ENCODE results near the gene LRP2.

The LRP2 gene

GRCh38 chr2:169116327-169116726 lies 246.0 kb downstream of the LRP2 start:
- peak in 1 of 2 donors; percentile 25 for DNase-seq

- peak; percentile 79 to 83 for DNase-seq
Observed at GRCh38 chr2:169114056-169114455, 248.3 kb downstream of the LRP2 start.

DNA sequence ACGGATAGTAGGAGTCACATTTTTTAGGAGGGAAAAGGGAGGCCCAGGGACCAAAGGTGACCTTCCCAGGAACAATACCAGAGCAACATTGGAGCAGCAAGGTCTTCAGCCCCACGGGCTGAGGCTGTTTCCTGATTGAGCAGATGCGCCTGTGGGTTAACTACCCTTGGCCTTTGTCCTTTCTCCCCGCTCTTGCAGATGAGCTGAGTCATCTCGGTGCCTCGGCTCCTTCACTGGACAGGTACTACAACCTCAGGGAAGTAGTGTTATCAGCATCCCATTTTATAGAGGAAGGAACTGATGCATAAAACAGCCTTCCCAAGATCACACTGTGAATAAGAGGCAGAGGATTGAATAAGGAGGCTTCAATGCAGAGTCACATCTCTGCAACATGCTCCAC lies 249.5 kb downstream of the LRP2 start:
- DNase-seq, result no peak

DNA sequence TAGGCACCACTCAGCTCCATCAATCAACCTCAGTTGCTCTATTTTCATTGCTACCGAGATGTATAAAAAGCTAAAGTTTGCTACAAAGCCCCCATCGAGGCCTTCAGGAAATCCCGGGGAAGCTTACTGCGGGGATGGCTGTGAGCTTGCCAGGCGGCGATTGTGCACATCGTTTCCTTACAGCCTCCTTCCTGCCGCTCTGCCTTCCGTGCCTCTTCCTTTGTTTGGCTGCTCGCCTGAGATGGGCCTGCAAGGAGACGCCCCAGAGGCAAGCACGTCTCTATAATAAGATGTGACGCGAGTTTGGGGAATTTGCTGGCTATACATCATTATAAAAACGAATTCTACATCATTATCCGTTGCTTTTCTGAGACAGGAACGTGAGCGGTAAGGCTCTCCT lies 251.4 kb downstream of the LRP2 start:
- no peak for DNase-seq

- no peak for DNase-seq
Observed at GRCh38 chr2:169110419-169110818, 251.9 kb downstream of the LRP2 start.

DNA sequence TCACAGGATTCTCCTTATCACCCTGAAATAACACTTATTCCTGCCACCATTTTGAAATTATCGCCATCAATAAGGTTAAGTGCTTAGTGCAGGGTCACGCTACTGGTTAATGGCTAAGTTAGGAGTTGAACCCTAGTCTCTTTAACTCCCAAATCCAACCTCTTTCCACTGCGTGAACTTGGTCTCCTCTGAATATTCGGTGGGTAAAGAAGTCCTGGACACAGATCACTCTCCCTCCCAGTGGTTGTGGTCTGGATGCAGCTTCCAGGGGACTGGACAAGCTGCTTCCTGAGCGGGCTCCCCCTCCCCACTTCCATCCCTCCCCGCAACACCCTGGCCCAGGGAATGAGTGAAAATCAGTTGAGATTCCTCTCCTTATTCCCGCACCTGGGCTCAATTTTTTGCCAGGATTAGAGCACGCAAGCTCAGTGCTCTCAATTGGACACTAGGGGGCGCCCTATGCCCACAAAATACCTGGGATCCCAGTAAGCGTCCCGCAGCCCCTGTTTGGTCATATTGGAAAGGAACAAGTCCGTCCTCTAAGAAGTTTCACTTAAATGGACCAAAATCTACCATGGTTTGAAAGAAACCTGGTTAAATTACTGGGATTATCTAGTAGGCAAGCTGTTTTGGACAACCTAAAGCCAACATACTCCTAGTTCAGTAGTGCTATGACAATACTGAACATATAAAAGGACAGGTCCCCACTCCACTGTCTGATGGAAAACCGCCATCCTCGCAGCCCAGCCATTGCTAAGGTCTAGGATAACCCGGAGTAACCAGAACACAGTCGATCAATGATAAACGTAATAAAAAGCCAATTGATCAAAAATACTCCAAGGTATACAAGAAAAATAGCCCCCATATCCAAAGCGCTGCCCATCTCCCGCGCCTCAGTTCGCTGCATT lies 252.6 kb downstream of the LRP2 start:
- DNase-seq, result peak; percentile 55 to 89

DNA sequence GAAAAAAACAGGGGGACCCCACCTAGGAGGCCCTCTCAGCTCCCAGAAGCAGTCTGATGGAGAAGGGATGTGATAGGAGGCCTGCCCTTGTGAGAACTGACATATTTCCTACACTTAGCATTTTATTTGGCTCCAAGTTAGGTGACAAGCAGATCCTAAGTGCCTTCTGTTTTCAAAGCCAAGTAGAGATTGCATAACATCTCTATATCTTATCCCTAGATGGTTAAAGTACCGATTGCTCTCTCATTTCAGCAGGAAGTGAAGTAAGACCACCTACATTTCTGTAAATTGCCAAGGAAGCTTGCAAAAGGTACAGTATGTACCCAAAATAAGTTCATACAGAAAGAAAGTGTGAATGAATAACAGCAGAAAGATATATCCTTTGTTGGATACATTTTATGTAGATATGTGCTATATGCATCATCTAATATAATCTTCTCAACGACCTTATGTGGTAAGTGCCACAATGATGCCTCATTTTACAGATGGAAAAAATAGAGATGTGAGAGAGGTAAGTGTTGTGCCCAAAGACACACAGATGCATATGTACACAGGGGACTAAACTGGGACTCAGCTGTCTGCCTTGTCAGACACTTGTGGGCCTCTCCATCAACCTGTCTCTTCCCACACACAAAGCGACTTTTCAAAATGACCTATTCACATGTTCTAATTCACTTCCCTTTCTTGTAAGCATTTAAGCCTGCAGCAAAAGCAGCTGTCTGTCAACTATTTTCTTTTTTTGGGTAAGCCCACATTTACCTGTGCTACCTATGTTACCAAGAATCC lies 254.0 kb downstream of the LRP2 start:
- DNase-seq, result no peak

DNA sequence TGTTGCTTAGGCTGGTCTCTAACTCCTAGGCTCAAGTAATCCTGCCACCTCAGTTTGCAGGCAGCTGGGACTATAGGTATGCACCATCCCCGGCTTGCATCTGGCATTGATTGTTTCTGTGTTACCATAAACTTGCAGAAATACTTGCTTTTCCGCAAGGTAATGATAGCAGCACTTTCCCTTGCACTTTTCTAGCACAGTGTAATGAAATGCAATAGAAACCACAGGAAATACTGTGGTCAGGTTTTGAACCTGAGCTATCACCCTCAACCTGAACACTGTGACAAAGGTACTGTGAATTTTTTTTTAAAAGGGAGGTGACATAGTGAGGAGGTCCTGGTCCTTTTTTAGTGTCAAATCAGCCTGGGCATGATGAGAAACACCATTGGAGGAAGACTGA lies 254.7 kb downstream of the LRP2 start:
- no peak for DNase-seq

DNA sequence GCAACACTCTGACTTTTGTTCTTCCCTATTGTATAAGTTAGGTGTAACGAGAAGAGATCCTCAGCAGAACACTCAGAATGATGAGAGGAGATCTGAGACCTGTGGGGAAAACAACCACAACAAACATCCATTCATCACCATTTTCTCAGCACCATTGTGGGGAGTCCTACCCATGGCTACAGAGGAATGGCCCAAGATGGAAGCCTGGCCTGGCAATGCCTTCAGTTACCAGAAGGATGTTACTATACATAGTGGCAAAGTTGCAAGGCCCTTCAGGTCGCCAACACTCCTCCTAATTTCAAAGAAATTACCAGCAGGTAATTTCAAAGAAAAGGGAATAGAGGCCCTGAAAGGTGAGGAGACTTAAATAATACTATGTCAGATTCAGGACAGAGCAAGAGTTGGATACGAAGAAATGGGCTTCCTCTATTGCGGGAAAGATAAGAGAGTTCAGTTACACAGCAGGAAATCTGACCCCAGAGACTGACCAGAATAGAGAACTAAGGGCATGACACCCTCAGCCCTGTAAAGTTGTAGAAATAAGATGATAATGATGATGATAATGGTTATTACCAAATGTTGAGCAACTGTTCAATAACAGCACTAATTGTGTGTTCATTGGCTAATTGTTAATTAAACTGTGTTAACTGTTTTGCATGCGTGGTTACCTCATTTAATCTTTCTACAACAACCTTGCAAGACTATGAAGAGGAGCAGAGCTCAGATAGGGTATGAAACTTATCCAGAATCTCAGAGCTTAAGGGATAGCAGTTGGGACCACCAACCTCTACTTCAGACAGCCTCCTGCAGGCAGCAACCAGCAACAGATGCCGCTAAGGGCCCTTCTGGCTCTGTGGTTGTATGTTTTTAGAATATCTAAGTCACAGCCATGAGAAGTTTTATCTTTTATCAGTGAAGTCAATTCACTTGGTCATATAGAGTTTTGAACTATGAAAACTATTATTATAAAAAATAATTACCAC lies 255.5 kb downstream of the LRP2 start:
- peak in 1 of 2 donors; percentile 30 for DNase-seq

GRCh38 chr2:169106134-169106533 lies 256.2 kb downstream of the LRP2 start:
- DNase-seq, result no peak

- DNase-seq, result no peak
Observed at GRCh38 chr2:169105476-169105875, 256.9 kb downstream of the LRP2 start.

DNA sequence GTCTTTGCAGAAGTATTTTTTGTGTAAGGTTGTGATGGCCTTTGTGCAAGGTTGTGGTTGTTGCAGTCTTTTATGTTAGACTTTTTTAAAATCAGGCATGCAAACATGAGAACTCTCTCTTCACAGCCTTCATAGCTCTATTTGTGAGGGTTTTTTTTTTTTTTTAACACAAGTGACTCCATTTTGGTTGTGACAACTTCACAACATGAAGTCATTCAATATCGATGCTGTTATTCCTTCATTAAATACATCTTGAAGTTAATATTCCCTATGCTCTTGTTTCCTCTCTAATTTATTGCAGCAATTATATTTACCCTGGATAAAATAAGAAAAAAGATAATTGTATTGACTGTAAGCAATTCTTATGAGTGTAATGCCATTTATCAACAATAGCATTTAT lies 257.5 kb downstream of the LRP2 start:
- no peak for DNase-seq

DNA sequence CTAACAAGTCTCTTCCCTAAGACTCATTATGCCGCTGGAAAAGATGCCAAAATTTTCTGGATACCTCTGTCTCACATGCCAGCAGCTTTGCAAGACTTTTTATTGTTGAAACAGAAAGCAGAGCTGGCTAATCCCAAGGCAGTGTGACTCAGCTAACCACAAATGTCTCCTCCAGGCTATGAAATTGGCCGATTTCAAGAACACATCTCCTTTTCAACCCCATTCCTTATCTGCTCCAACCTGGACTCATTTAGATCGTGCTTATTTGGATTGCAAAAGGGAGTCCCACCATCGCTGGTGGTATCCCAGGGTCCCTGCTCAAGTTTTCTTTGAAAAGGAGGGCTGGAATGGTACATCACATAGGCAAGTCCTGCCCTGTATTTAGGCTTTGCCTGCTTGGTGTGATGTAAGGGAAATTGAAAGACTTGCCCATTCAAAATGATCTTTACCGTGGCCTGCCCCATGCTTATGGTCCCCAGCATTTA lies 266.7 kb downstream of the LRP2 start:
- DNase-seq, result peak; percentile 64 to 70

DNA sequence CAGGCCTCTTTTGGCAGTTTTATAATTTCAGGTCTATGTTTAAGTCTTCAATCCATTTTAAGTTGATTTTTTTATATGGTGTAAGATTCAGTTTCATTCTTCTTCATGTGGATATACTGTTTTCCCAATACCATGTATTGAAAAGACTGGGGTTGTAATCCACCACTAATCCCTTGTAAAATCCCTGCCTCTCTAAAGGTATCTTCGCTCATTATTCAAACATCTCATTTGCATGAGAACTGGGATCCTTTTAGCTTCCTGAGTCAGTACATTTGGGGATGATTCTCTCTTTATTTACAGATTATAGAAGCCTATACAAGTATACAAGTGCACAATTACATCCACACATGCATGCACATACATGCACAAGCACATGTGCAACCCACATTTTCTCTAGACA lies 267.7 kb downstream of the LRP2 start:
- DNase-seq, result no peak

- DNase-seq, result no peak
Observed at GRCh38 chr2:169093535-169093934, 268.8 kb downstream of the LRP2 start.

DNA sequence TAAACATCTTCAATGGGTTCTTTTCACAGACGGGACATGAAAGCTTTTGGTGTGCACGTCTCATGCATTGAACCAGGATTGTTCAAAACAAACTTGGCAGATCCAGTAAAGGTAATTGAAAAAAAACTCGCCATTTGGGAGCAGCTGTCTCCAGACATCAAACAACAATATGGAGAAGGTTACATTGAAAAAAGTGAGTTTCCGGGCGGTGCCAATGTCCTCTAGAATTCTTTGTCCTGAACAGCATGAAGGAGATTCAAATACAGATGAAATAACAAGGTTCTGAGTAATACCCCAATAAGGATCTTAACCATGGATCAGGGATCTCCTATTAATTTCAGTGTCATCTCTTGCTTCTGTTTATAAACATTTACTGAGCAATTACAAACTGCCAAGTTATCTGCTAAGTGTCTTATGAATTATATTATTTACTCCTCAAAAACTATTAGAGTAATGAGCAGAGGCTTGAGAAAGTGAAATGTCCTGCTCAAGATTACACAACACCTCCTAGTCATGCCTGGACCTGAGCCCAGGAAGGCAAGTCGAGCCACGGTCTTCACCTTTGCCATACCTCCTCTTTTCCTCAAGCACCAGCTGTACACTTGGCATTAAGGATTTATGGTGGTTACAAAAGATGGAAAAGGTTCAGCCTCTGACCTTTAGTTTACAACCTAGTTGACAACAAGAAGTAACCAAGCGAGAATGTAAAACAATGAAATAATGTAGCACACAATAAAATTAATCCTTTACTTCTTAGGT lies 270.4 kb downstream of the LRP2 start:
- no peak for DNase-seq

- no peak for DNase-seq
Observed at GRCh38 chr2:169091256-169091655, 271.1 kb downstream of the LRP2 start.

GRCh38 chr2:169090133-169090820 lies 272.1 kb downstream of the LRP2 start:
- DNase-seq, result peak; percentile 66 to 80

GRCh38 chr2:169089182-169089581 lies 273.2 kb downstream of the LRP2 start:
- no peak for DNase-seq

DNA sequence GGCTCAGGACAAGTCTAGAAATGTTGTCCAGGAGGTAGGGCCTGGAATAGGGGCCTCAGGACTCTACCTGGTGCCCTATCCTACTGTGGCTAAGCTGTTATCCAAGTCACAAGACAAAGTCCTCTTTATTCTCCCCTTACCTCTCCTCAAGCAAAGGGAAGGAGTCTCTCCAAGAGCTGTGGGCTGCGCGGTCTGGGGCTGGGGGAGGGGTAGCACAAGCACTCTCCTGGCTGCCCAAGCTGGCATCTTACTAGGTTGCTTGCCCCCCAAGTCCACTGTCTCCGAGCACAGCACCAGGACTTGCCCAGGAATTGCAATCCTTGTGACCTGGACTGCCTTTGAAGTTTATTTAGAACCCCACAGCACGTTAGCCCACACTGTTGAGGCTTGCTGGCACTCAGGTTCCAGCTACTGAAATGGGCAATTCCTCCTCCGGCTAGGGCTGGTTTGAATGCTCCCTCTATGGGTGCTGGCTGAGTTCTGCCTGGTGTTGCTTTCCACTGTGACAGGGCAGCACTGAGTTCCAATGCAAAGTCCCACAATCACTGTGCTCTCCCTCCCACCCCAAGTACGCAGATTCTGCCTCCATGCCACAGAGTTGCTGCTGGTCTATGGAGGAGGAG lies 274.5 kb downstream of the LRP2 start:
- DNase-seq, result no peak

All from inflammatory macrophage treated with lipopolysaccharide for 1 hour (primary cell).